Measurements from ENCODE around the gene G3BP1.

The G3BP1 gene

DNA sequence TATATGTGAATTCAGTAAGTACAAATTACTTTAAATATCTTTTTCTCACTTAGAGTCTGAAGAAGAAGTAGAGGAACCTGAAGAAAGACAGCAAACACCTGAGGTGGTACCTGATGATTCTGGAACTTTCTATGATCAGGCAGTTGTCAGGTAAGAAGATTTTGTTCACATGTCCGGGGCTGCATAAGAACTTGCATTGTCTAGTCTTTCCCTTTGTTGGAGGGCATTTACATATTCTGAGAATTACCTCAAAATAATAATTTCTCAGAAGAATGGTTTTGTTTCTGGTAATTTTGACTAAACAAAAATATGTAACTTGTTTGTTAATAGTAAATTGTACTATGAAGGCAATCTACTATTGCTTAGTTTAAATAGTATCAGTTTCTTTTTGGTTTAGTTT lies 23.7 kb downstream of the G3BP1 start:
- TF ChIP-seq ZNF274 (IDR thresholded peaks at IDR 0.05; ENCODE audit: low read depth, low read length) = no peak
- H3K4me3 ChIP-seq (ENCODE audit: low read length) = no peak overlapping the region

DNA sequence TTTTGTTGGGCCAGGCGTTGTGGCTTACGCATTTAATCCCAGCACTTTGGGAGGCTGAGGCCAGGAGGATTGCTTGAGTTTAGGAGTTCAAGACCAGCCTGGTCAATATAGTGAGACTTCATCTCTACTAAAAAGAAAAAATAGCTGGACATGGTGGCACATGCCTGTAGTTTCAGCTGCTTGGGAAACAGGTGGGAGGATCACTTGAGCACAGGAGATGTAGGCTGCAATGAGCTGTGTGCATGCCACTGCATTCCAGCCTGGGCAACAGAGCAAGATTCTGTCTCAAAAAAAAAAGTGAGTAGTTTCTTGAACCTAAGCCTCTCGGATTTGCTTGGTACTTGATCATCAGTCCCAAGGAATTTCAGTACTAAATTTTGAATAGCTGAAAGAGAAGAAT lies 26.9 kb downstream of the G3BP1 start:
- no peak for TF ChIP-seq ZNF274 (IDR thresholded peaks at IDR 0.05; ENCODE audit: low read depth, low read length)
- H3K4me3 ChIP-seq (ENCODE audit: low read length) = no peak overlapping the region

DNA sequence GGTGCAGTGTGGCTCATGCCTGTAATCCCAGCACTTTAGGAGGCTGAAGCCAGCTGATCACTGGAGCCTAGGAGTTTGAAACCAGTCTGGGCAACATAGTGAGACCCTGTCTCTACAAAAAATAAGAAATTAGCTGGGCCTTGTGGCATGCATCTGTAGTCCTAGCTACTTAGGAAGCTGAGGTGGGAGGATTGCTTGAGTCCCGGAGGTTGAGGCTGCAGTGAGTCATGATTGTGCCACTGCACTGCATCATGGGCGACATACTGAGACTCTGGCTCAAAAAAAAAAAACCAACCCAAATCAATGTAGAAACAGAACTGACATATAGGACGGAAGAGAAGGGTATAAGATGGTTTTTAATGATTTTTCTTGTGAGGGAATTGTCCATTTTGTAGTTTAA lies 27.7 kb downstream of the G3BP1 start:
- no peak for TF ChIP-seq ZNF274 (IDR thresholded peaks at IDR 0.05; ENCODE audit: low read depth, low read length)
- H3K4me3 ChIP-seq (ENCODE audit: low read length) = no peak overlapping the region

DNA sequence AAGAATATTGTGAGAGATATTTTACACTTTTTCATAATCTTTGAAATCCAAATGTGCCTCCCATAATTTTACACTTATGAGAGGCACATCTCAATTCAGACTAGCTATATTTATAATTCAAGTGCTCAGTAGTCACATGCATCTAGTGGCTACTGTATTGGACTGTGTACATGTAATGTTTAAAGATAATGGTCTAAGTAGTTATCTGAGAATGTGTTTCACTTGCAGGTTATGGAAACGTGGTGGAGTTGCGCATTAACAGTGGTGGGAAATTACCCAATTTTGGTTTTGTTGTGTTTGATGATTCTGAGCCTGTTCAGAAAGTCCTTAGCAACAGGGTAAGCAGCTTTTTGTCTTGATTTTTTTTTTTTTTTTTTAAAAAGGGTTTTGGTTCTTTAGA lies 28.8 kb downstream of the G3BP1 start:
- no peak for TF ChIP-seq ZNF274 (IDR thresholded peaks at IDR 0.05; ENCODE audit: low read depth, low read length)
- no peak overlapping the region for H3K4me3 ChIP-seq (ENCODE audit: low read length)

DNA sequence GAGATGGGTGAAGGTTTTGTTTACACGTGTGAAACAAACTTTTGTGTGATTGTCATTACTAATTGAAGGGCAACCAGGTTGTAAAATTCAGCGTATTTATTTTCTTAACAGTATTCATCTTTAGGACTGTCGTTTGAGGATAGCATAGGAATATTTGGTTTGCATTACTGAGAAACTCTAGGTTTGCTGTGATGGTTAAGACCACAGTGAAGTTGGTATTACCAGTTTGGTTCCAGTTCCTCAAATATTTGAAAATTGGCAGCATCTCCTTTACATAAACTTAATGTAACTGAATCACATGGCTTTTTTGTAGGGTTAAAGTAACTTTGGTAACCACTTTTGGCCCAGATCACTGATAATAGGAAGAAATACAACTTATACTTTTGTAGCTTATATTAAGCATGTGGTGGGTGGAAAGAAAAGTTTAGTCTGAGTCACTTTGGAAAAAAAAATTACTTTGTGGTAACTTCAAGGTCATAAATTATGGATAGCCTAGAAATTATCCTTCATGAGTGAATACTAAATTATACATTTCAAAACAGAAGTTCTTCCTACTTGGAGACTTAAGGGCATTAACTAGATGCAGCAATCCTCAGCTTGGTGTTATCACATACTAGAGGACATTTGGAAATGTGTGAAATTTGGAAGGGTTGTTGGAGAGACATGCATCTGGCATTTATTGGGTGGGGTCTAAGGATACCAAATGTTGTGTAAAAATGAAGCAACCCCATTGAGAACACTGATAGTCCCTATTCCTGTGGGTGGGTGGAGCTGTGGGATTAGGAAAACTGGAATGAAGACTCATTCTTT lies 33.9 kb downstream of the G3BP1 start:
- H3K4me3 ChIP-seq (ENCODE audit: low read length) = no peak overlapping the region
- TF ChIP-seq ZNF274 (IDR thresholded peaks at IDR 0.05; ENCODE audit: low read depth, low read length) = no peak

DNA sequence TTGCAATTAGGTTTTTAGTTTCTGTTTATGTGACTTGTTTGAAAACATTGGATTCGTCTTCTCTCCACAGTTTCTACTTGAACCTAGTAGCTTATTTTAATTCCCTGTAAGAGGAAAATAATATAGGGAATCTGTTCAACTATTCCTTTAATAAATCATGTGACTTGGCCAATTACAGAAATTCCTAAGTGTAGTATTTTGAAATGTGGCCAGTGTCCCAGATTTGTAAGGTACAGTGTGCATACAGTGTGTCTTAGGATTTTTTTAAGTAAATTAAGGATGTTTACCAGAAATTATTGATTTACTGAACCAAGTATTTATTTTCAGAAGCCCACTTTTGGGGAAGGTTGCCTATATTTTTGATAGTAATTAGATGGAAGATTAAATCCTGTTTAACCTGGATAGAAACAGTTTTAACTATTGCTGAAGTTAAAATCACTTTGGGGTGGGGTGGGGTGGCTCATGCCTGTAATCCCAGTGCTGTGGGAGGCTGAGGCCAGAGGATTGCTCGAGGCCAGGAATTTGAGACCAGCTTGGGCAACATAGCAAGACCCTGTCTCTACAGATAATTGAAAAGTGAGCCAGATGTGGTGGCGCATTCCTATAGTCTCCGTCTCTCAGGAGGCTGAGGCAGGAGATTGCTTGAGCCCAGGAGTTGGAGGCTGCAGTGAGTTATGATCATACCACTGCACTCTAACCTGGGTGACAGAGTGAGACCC lies 36.9 kb downstream of the G3BP1 start:
- H3K4me3 ChIP-seq (ENCODE audit: low read length) = no peak overlapping the region
- no peak for TF ChIP-seq ZNF274 (IDR thresholded peaks at IDR 0.05; ENCODE audit: low read depth, low read length)

DNA sequence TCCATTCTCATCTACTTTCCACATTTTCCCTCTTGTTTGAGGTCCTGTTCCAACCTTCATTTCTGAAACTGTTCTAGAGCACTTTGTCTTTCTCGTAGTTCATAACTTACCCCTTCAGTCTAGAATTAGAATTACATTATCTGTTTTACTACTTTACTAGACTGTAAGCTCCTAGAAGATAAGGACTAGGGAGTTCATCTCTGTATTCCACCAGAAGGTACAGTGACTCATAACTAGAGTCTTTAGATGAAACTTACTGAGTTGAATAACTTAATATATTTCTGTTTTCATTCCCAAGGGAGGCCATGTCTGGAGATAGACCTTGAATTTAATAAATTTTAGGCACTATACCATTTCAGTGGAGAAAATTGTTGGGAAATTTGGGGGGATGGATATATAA lies 38.7 kb downstream of the G3BP1 start:
- no peak overlapping the region for H3K4me3 ChIP-seq (ENCODE audit: low read length)
- TF ChIP-seq ZNF274 (IDR thresholded peaks at IDR 0.05; ENCODE audit: low read depth, low read length) = no peak

DNA sequence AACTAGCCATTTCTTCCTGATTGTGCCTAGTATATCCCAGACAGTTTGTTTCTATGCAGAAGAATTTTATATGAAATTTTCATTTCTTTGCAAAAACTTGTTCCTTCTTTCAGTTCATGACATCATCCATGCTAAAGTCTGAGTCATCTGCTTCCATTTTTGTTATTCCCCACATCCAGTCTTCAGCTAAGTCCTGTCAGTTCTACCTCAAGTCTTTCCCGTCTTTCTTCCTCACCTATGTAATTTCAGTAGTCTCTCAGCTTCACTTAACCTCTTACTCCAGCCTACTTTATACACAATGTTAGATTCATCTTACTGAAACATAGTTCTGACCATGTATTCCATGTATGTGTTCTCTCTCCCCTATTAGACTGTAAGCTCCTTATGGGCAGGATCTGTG lies 39.1 kb downstream of the G3BP1 start:
- no peak for TF ChIP-seq ZNF274 (IDR thresholded peaks at IDR 0.05; ENCODE audit: low read depth, low read length)
- H3K4me3 ChIP-seq (ENCODE audit: low read length) = no peak overlapping the region

DNA sequence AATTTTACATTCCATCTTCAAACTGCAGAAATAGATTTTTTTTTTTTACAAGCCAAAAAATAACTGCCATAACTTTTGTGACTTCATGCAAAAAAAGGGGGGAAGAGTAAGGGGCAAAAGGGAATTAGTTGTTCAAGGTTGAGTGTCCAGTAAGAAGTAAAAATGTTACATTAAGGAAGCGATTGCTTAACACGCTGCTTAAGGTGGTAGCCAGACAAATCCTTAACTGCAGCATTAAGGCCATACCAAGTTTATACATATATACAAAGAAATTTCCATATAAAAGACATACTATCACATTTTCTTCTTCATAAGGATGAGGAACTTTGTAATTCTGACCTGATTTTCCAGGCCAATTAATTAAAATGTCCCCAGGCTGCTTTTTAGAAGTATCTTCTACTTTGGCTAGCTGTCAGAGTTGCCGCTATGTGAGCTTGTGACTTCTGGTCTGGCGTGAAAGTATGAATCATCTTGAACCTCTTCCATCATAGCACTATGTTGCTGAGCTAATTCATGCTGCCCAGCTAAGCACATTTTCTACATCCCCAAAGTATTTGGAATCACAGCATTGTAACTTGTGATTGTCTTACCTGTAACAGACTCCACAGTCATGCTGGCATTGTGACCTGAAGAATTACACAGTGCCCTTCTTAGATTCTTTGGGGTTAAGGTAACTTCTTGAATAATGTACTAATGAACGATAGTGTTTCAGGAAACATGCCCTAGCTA lies 40.0 kb downstream of the G3BP1 start:
- no peak overlapping the region for H3K4me3 ChIP-seq (ENCODE audit: low read length)
- no peak for TF ChIP-seq ZNF274 (IDR thresholded peaks at IDR 0.05; ENCODE audit: low read depth, low read length)

DNA sequence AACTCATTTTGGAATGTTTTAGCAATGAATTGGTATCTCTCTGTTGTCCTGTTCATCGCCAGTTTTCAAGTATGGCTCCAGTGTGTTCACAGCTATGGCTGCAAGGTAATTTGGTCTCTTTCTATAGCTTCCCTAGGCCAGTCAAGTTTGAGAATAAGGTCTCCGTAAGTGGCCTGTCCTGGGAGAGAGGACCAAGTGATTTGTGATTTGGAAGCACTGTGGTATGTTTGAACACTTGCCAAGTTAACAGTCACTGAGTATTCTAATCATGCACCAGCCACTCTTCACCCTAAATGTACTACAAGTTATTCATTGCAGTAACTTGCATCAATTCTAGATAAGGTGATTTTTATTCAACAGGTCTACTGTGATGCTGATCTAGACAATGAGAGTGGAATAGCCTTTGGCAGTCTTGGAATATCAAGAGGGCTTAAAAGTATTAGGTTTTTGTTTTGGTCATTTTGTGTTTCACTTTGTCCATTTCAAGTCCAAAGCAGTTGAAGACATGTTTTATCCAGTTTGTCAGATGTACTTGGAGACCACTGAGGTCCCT lies 41.1 kb downstream of the G3BP1 start:
- no peak overlapping the region for H3K4me3 ChIP-seq (ENCODE audit: low read length)
- no peak for TF ChIP-seq ZNF274 (IDR thresholded peaks at IDR 0.05; ENCODE audit: low read depth, low read length)

DNA sequence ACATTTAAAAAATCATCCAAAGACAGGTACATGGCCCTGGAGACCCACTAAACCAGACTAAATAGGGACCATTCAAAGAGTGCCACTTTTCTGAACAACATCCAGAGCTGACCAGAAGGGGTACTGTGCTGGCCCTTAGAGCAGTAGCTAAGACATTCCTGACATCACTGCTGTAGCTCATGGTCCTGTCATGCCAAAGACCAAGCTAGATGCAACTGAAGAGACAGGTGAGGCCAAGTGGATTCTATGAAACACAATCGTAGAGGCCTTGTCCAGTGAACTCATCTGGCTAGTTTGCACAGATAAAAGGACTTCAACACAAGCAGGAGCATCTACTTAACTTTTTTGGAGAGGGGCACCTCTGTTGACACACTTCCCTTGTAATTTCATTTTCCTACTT lies 43.3 kb downstream of the G3BP1 start:
- H3K4me3 ChIP-seq (ENCODE audit: low read length) = no peak overlapping the region
- no peak for TF ChIP-seq ZNF274 (IDR thresholded peaks at IDR 0.05; ENCODE audit: low read depth, low read length)

DNA sequence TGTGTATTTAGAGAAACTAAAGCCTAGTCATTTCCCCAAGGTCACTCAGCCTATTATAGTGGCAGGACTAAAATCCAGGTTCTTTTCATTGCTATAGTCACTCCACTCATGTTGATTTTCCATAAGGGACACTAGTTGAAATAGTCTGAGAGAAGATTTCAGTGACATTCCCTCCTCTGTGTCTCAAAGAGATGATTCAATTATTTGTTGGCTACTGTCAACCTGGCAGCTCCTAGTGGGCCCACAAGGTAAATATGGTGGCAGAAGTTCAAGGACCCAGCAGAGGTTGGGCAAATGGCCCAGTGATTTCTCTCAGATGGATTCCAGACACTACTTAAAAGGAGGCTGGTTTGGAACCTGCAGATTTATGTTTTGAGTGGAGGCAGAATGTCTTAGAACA lies 48.1 kb downstream of the G3BP1 start:
- TF ChIP-seq ZNF274 (IDR thresholded peaks at IDR 0.05; ENCODE audit: low read depth, low read length) = no peak
- no peak overlapping the region for H3K4me3 ChIP-seq (ENCODE audit: low read length)

DNA sequence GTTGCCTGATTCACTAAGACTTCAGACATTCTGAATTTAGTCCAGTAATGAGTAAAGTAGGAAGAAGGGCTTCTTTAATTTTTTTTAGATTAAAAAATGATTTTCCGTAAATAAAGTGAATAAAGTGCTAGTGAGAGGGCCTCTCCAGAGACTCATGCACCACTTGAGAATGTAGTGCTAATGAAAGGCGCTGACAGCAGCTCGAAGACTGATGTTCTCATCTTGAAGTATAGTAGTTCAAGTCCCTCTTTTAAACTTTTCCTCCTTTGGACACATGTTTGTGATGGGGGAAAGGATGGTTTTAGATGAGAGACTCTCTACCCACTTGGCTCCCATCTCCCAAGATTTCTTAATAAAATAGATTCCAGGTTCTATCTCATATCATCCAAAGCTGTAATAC lies 48.5 kb downstream of the G3BP1 start:
- no peak for TF ChIP-seq ZNF274 (IDR thresholded peaks at IDR 0.05; ENCODE audit: low read depth, low read length)
- no peak overlapping the region for H3K4me3 ChIP-seq (ENCODE audit: low read length)

DNA sequence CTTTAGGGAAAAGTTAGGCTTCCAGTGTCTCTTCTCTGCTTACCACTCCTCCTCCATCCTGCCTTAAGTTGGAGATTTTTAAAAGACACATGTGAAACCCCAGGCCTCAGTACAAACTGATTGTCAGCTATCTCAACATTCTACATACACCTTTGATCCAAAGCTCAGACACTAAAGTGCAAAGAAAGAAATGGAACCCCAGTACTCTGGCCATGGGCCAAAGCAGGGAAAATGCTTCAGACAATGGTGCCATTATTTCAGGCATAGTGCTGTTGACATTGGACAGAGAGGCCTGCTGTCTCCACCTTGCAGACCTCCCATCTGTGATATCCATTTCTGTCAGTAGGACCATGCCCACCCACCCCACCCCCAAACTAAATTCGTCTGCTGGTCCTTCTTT lies 49.1 kb downstream of the G3BP1 start:
- no peak overlapping the region for H3K4me3 ChIP-seq (ENCODE audit: low read length)
- no peak for TF ChIP-seq ZNF274 (IDR thresholded peaks at IDR 0.05; ENCODE audit: low read depth, low read length)
